HCT116 (cell line): ENCODE data around the gene FAM234B.

Source experiments
- ATF3 ChIP-seq: IDR thresholded peaks from 2 replicates; pipeline ENCODE4 v1.6.1; 2012
- CBX3 ChIP-seq: IDR thresholded peaks from 2 replicates; pipeline ENCODE4 v1.6.1; 2012; ENCODE audit warnings: low read depth
- CTCF ChIP-seq, 3 experiments: fragments of 200-600 bp in 1 of 3; sonication (generic) in 1 of 3; IDR thresholded peaks in 2 of 3; conservative IDR thresholded peaks in 1 of 3; 2 replicates each; pipeline ENCODE4 v1.5.1; 2012 to 2017; ENCODE audit warnings: low read depth in 2 of 3, low read length in 2 of 3, antibody characterized with exemption in 1 of 3, borderline replicate concordance in 1 of 3, control low read depth in 1 of 3, mild to moderate bottlenecking in 1 of 3, mixed read lengths in 1 of 3, mixed run types in 1 of 3, moderate library complexity in 1 of 3; ENCODE audit not compliant: insufficient read depth in 1 of 3
- EZH2 ChIP-seq: fragments of 200-600 bp; sonication (generic); IDR thresholded peaks from 2 replicates; pipeline ENCODE4 v1.6.1; 2017; ENCODE audit warnings: antibody characterized with exemption, mixed run types
- JUND ChIP-seq: IDR thresholded peaks from 2 replicates; pipeline ENCODE4 v1.6.1; 2012
- POLR2A ChIP-seq: IDR thresholded peaks from 2 replicates; pipeline ENCODE4 v1.7.0; 2011; ENCODE audit warnings: borderline replicate concordance; ENCODE audit not compliant: insufficient read depth, insufficient read length; ENCODE audit errors: extremely low read depth
- POLR2AphosphoS5 ChIP-seq: IDR thresholded peaks from 2 replicates; pipeline ENCODE4 v1.6.1; 2011; ENCODE audit warnings: mild to moderate bottlenecking, low read depth, low read length, moderate library complexity
- RAD21 ChIP-seq: IDR thresholded peaks from 2 replicates; pipeline ENCODE4 v1.6.1; 2012; ENCODE audit warnings: low read depth, mild to moderate bottlenecking
- SP1 ChIP-seq: IDR thresholded peaks from 2 replicates; pipeline ENCODE4 v1.6.1; 2012; ENCODE audit warnings: low read depth
- SRF ChIP-seq: IDR thresholded peaks from 2 replicates; pipeline ENCODE4 v1.6.1; 2012; ENCODE audit warnings: low read depth
- YY1 ChIP-seq: IDR thresholded peaks from 2 replicates; pipeline ENCODE4 v1.6.1; 2011; ENCODE audit warnings: low read length, low read depth, moderate library complexity, mild to moderate bottlenecking; ENCODE audit not compliant: insufficient replicate concordance; ENCODE audit errors: extremely low read depth
- ZBTB33 ChIP-seq: IDR thresholded peaks from 2 replicates; pipeline ENCODE4 v1.6.1; 2011; ENCODE audit warnings: mild to moderate bottlenecking, low read length, moderate library complexity; ENCODE audit not compliant: insufficient replicate concordance; ENCODE audit errors: extremely low read depth
- ZFX ChIP-seq: fragments of 450-650 bp; IDR thresholded peaks from 2 replicates; pipeline ENCODE4 v1.6.1; 2017
- TF ChIP-seq, protein P1 (sequence below): IDR thresholded peaks from 2 replicates; pipeline ENCODE4 v1.6.1; 2012

DNA sequence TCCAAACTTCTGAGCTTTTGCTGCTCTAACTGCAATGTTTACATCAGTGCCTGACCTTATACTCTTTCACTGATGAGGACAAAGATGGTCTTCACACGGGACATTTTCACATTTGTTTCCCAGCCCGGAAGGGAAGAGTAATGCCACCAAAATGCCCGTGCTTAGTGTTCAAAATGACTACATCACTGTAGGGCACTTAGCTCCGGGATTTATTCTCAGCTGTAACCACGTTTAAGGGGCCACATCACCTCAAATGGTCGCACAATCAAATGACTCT, 56.4 kb downstream of the FAM234B start:
- TF ChIP-seq CTCF (IDR thresholded peaks at IDR 0.05 in 2 of 3, conservative IDR thresholded peaks at IDR 0.05 in 1 of 3; ENCODE audit: borderline replicate concordance in 1 of 3, insufficient read depth in 1 of 3, low read depth in 2 of 3, low read length in 2 of 3): no peak
- TF ChIP-seq ZFX: no peak
- TF ChIP-seq EZH2: no peak
- no peak for TF ChIP-seq POLR2A
- TF ChIP-seq YY1: no peak
- TF ChIP-seq POLR2AphosphoS5: no peak
- TF ChIP-seq, protein P1, sequence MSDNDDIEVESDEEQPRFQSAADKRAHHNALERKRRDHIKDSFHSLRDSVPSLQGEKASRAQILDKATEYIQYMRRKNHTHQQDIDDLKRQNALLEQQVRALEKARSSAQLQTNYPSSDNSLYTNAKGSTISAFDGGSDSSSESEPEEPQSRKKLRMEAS: no peak
- no peak for TF ChIP-seq JUND
- TF ChIP-seq RAD21: no peak
- TF ChIP-seq CBX3: no peak
- no peak for TF ChIP-seq SP1
- no peak for TF ChIP-seq ZBTB33
- TF ChIP-seq ATF3: no peak
- TF ChIP-seq SRF: no peak
